ENCODE data around the gene LMBR1. TPM values are rescaled to one million over a fixed set of nuclear protein-coding genes. Genes with fewer than 3 reads are reported as not detected.
"Not testable (repeated sequence)": the region's sequence is repeated elsewhere in the genome, so short reads cannot be mapped to it uniquely, and the experiment has no call there.

Gene LMBR1
- total and polyA plus RNA-seq, 2 experiments from 2014 or later: 21.8 to 26.7 TPM

DNA sequence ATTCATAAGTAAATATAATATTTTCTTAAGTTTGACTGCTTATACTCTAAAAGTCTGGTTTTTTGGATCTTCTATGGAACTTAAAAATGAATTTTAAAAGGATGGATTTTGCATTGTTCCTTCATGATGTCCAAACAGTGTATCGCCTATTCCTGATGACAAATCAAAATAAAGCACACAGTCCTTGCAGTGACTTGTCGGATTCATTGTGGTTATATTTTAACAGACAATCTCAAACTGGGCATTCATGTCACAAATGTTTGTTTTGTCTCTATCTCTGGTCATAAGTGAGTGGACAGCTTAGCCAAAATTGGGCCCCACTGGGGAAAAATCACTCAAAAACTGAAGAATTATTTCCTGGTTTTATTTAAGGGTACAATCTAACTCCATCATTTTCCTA, 74.8 kb downstream of the LMBR1 start:
- TF ChIP-seq EZH2 (IDR thresholded peaks at IDR 0.05; ENCODE audit: insufficient read depth, poor library complexity, severe bottlenecking): no peak
- no peak for TF ChIP-seq EZH2phosphoT487 (IDR thresholded peaks at IDR 0.05; ENCODE audit: insufficient read depth, low read depth)
- H3K79me2 ChIP-seq (ENCODE audit: insufficient read depth): no peaks in the 10 kb centered on the region
- no peaks in the 10 kb centered on the region for H3K9me3 ChIP-seq (ENCODE audit: low read depth)
- no peaks in the 10 kb centered on the region for H3K9me2 ChIP-seq (ENCODE audit: insufficient read depth)
- no peaks in the 10 kb centered on the region for H4K20me1 ChIP-seq (ENCODE audit: insufficient read depth)
- H2AFZ ChIP-seq: no peak overlapping the region
- H3K36me3 ChIP-seq (ENCODE audit: low read depth): no peaks in the 10 kb centered on the region
- in situ Hi-C loops (cut with MboI): no loop called here
- no peaks in the 10 kb centered on the region for H3K4me1 ChIP-seq (ENCODE audit: insufficient read depth)
- no peak overlapping the region for H3K4me3 ChIP-seq
- DNase-seq: no peak
- no peaks in the 10 kb centered on the region for H3F3A ChIP-seq (ENCODE audit: insufficient read depth)
- no peak overlapping the region for H3K27ac ChIP-seq
- H3K27me3 ChIP-seq (replicated peaks; ENCODE audit: insufficient read depth): no peaks in the 10 kb centered on the region
- no peak overlapping the region for H3K9ac ChIP-seq
- WGBS, 2 experiments (ENCODE audit: low coverage in 1 of 2, low lambda C conversion rate in 2 of 2, missing lambda C conversion rate in 2 of 2): 79 to 81% methylated on average over 2 of the region's 2 CpGs
- H3K4me2 ChIP-seq (ENCODE audit: unreplicated experiment): no peak overlapping the region

DNA sequence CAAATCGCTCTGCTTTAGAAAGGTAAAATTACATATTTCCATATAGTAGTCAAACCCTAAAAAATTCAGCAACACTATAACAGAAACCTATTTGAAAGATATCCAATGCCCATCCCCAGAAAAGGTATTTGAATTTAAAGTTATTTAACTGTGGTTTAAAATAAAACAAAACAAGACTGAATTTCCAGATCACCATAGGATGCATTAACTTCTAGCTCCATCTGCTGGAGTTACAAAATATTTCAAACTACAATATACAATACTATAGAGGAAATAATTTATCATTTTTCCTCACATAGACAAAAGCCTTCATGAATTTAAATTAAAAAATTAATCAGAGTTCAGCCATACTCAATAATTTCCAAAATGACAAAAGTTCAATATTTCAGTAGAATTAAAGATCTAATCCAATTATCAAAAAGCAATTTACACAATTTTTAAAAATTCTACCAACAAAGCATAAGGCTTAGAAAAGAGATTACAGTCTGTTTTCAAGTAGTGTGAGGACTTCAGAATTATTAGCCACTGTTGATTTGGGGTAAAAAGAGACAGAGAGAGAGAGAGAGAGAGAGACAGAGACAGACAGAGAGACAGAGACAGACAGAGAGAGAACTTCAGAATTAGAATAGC, 75.9 kb downstream of the LMBR1 start:
- no peaks in the 10 kb centered on the region for H3K27me3 ChIP-seq (replicated peaks; ENCODE audit: insufficient read depth)
- H3K9ac ChIP-seq: no peak overlapping the region
- WGBS, 2 experiments (ENCODE audit: low coverage in 1 of 2, low lambda C conversion rate in 2 of 2, missing lambda C conversion rate in 2 of 2): 96% methylated on average over 1 of the region's 1 CpG
- H3K9me3 ChIP-seq (ENCODE audit: low read depth): no peaks in the 10 kb centered on the region
- no peaks in the 10 kb centered on the region for H3F3A ChIP-seq (ENCODE audit: insufficient read depth)
- H3K36me3 ChIP-seq (ENCODE audit: low read depth): no peaks in the 10 kb centered on the region
- no peaks in the 10 kb centered on the region for H4K20me1 ChIP-seq (ENCODE audit: insufficient read depth)
- H3K27ac ChIP-seq: no peak overlapping the region
- H3K4me1 ChIP-seq (ENCODE audit: insufficient read depth): no peaks in the 10 kb centered on the region
- peak; percentile 57 for DNase-seq
- no peak overlapping the region for H3K4me3 ChIP-seq
- H3K9me2 ChIP-seq (ENCODE audit: insufficient read depth): no peaks in the 10 kb centered on the region
- H3K79me2 ChIP-seq (ENCODE audit: insufficient read depth): no peaks in the 10 kb centered on the region
- H3K4me2 ChIP-seq (ENCODE audit: unreplicated experiment): no peak overlapping the region
- in situ Hi-C loops (cut with MboI): no loop called here
- TF ChIP-seq EZH2 (IDR thresholded peaks at IDR 0.05; ENCODE audit: insufficient read depth, poor library complexity, severe bottlenecking) (no peak), EZH2phosphoT487 (IDR thresholded peaks at IDR 0.05; ENCODE audit: insufficient read depth, low read depth) (no peak)
- no peak overlapping the region for H2AFZ ChIP-seq

DNA sequence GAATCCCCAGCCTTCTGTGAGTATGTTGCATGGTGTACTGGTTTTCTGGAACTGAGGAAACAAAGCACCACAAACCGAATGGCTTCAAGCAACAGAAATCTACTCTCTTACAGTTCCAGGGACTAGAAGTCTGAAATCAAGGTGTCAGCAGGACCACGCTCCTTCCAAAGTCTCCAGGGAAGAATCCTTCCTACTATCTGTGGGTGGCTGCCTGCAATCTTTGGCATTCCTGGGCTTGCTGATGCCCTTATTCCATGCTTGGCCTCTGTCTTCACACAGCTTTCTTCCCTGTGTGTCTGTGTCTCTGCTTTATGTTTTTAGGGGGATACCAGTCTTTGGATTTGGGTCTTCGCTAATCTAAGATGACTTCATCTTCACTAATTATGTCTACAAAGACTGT, 81.3 kb downstream of the LMBR1 start:
- H3K36me3 ChIP-seq (ENCODE audit: low read depth): no peaks in the 10 kb centered on the region
- H3K4me1 ChIP-seq (ENCODE audit: insufficient read depth): no peaks in the 10 kb centered on the region
- H3K27me3 ChIP-seq (replicated peaks; ENCODE audit: insufficient read depth): no peaks in the 10 kb centered on the region
- H3F3A ChIP-seq (ENCODE audit: insufficient read depth): no peaks in the 10 kb centered on the region
- TF ChIP-seq EZH2 (IDR thresholded peaks at IDR 0.05; ENCODE audit: insufficient read depth, poor library complexity, severe bottlenecking) (no peak), EZH2phosphoT487 (IDR thresholded peaks at IDR 0.05; ENCODE audit: insufficient read depth, low read depth) (no peak)
- no peaks in the 10 kb centered on the region for H4K20me1 ChIP-seq (ENCODE audit: insufficient read depth)
- H3K4me3 ChIP-seq: no peak overlapping the region
- no peaks in the 10 kb centered on the region for H3K9me3 ChIP-seq (ENCODE audit: low read depth)
- H3K9me2 ChIP-seq (ENCODE audit: insufficient read depth): no peaks in the 10 kb centered on the region
- no peak overlapping the region for H2AFZ ChIP-seq
- 96 to 97% methylated on average over 3 of the region's 3 CpGs for WGBS, 2 experiments (ENCODE audit: low coverage in 1 of 2, low lambda C conversion rate in 2 of 2, missing lambda C conversion rate in 2 of 2)
- no peak for DNase-seq
- in situ Hi-C loops (cut with MboI): no loop called here
- H3K4me2 ChIP-seq (ENCODE audit: unreplicated experiment): no peak overlapping the region
- no peak overlapping the region for H3K9ac ChIP-seq
- no peaks in the 10 kb centered on the region for H3K79me2 ChIP-seq (ENCODE audit: insufficient read depth)
- H3K27ac ChIP-seq: no peak overlapping the region

DNA sequence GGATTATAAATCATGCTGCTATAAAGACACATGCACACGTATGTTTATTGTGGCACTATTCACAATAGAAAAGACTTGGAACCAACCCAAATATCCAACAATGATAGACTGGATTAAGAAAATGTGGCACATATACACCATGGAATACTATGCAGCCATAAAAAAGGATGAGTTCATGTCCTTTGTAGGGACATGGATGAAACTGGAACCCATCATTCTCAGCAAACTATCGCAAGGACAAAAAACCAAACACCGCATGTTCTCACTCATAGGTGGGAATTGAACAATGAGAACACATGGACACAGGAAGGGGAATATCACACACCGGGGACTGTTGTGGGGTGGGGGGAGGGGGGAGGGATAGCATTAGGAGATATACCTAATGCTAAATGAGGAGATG, 89.3 kb downstream of the LMBR1 start:
- H3K9me2 ChIP-seq (ENCODE audit: insufficient read depth); H3K4me3 ChIP-seq; H3F3A ChIP-seq (ENCODE audit: insufficient read depth); H3K79me2 ChIP-seq (ENCODE audit: insufficient read depth); in situ Hi-C loops (cut with MboI); H3K4me1 ChIP-seq (ENCODE audit: insufficient read depth); H3K4me2 ChIP-seq (ENCODE audit: unreplicated experiment); H3K36me3 ChIP-seq (ENCODE audit: low read depth); H3K27ac ChIP-seq; H4K20me1 ChIP-seq (ENCODE audit: insufficient read depth); H3K9me3 ChIP-seq (ENCODE audit: low read depth); H3K27me3 ChIP-seq (replicated peaks; ENCODE audit: insufficient read depth); DNase-seq; H2AFZ ChIP-seq; H3K9ac ChIP-seq: not testable (repeated sequence)
- 89 to 93% methylated on average over 3 to 4 of the region's 4 CpGs for WGBS, 2 experiments (ENCODE audit: low coverage in 1 of 2, low lambda C conversion rate in 2 of 2, missing lambda C conversion rate in 2 of 2)

DNA sequence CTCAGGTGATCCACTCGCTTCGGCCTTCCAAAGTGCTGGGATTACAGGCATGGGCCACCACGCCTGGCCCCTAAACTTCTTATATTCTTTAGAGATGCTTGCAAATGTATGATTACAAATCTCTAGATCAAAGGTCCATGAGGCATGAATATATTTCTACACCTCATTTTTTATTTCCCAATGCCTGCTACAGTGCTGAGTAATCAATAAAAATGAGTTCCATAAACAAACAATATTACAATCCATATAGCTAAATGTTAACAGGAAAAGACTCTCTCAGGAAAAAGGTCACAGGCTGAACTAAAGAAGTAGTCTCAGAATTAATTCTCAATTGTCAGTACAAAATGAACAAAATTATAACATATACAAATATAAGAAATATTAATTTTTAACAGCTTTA, 90.8 kb downstream of the LMBR1 start:
- no peak overlapping the region for H3K4me3 ChIP-seq
- no peaks in the 10 kb centered on the region for H3K79me2 ChIP-seq (ENCODE audit: insufficient read depth)
- no peak for DNase-seq
- WGBS, 2 experiments (ENCODE audit: low coverage in 1 of 2, low lambda C conversion rate in 2 of 2, missing lambda C conversion rate in 2 of 2): 95% methylated on average over 3 of the region's 3 CpGs
- no peaks in the 10 kb centered on the region for H3K27me3 ChIP-seq (replicated peaks; ENCODE audit: insufficient read depth)
- no peak overlapping the region for H3K27ac ChIP-seq
- H3K36me3 ChIP-seq (ENCODE audit: low read depth): no peaks in the 10 kb centered on the region
- H4K20me1 ChIP-seq (ENCODE audit: insufficient read depth): no peaks in the 10 kb centered on the region
- H3K9me2 ChIP-seq (ENCODE audit: insufficient read depth): no peaks in the 10 kb centered on the region
- no peaks in the 10 kb centered on the region for H3K4me1 ChIP-seq (ENCODE audit: insufficient read depth)
- H3K9me3 ChIP-seq (ENCODE audit: low read depth): no peaks in the 10 kb centered on the region
- H2AFZ ChIP-seq: no peak overlapping the region
- TF ChIP-seq EZH2phosphoT487 (IDR thresholded peaks at IDR 0.05; ENCODE audit: insufficient read depth, low read depth): no peak
- no peak for TF ChIP-seq EZH2 (IDR thresholded peaks at IDR 0.05; ENCODE audit: insufficient read depth, poor library complexity, severe bottlenecking)
- in situ Hi-C loops (cut with MboI): no loop called here
- H3K9ac ChIP-seq: no peak overlapping the region
- no peak overlapping the region for H3K4me2 ChIP-seq (ENCODE audit: unreplicated experiment)
- H3F3A ChIP-seq (ENCODE audit: insufficient read depth): no peaks in the 10 kb centered on the region

Data from GM23248 (cell line).